Upper lobe of left lung (tissue), 6 donors: Measurements from ENCODE around the gene GATAD2A. TPM values are rescaled to one million over a fixed set of nuclear protein-coding genes. Genes with fewer than 3 reads are reported as not detected.

ENCODE experiments used
- ATAC-seq, 2 donors: fragments of 200-7000 bp; cut with Tn5 transposase; one replicate each; pipeline ENCODE4 v1.9.1; 2022; ENCODE audit warnings: mild to moderate bottlenecking in 2 of 2, moderate library complexity in 2 of 2; ENCODE audit not compliant: low FRiP score in 2 of 2
- DNase-seq, 2 donors: peaks; one replicate each; pipeline ENCODE4 v3.0.0-alpha.2; 2019 to 2020
- H3K27ac ChIP-seq, 4 donors: fragments of 200-600 bp; sonication (generic); one replicate each; pipeline ENCODE4 v1.5.1; 2016 to 2019
- H3K27me3 ChIP-seq, 4 donors: fragments of 200-600 bp; sonication (generic); one replicate each; pipeline ENCODE4 v1.5.1; 2017 to 2019
- H3K36me3 ChIP-seq, 4 donors: fragments of 200-600 bp; sonication (generic); one replicate each; pipeline ENCODE4 v1.5.1; 2016 to 2019
- H3K4me1 ChIP-seq, 4 donors: fragments of 200-600 bp; sonication (generic); one replicate each; pipeline ENCODE4 v1.5.1; 2018 to 2019
- H3K4me3 ChIP-seq, 4 donors: fragments of 200-600 bp; sonication (generic); one replicate each; pipeline ENCODE4 v1.5.1; 2017 to 2019; ENCODE audit warnings: mild to moderate bottlenecking in 2 of 4, moderate library complexity in 1 of 4
- H3K9me3 ChIP-seq, 4 donors: fragments of 200-600 bp; sonication (generic); one replicate each; pipeline ENCODE4 v1.5.1; 2018 to 2019
- EP300 ChIP-seq, 4 donors: sonication (generic); formaldehyde crosslinking; IDR thresholded peaks; one replicate each; pipeline ENCODE4 v1.5.1; 2017; ENCODE audit warnings: antibody characterized with exemption in 4 of 4, control low read depth in 2 of 4
- POLR2A ChIP-seq, 4 donors: fragments of 450-650 bp; IDR thresholded peaks; one replicate each; pipeline ENCODE4 v1.5.1; 2016 to 2017; ENCODE audit warnings: antibody characterized with exemption in 4 of 4, mild to moderate bottlenecking in 2 of 4
- POLR2AphosphoS5 ChIP-seq, 2 donors: sonication (generic); formaldehyde crosslinking; IDR thresholded peaks; one replicate each; pipeline ENCODE4 v1.5.1; 2017; ENCODE audit warnings: antibody characterized with exemption in 2 of 2
- WGBS, 2 donors: methylation state at CpG; one replicate each; pipeline ENCODE4 v1.1.5; 2017 to 2018; 5-methylcytosine and 5-hydroxymethylcytosine counted together
- total RNA-seq, 6 donors: library from RNA; depleted of rRNA in 4 of 6; stranded (reverse); fragments of >200 nt in 4 of 6; gene quantifications; one replicate each; pipeline versions ENCODE4 v1.1.0 to v1.2.1, GENCODE V29; 2016 to 2021
- TF ChIP-seq, protein P1 (sequence below), 6 experiments: fragments of 450-650 bp in 4 of 6; fragments of 200-600 bp in 2 of 6; sonication (generic) in 2 of 6; IDR thresholded peaks; one replicate each; pipeline ENCODE4 v1.5.1; 2016 to 2019; ENCODE audit warnings: antibody characterized with exemption in 6 of 6
- donor health status: DM: no; HTN: no; CAD: no; lungs with moderate emphysema.
- donor health status: DM: no; HTN: yes; CAD: no; lungs with severe emphysema.

GATAD2A gene
- total RNA-seq, 6 donors from 2014 or later: 60.8 to 182 (median 88.0) TPM

GRCh38 chr19:19514881-19515641, 109.6 kb downstream of the GATAD2A start, which contains the start of gene TSSK6:
Gene TSSK6, minus strand, starts transcription at chr19:19515548. Its CDS starts 121 bp downstream, at chr19:19515427.
- DNase-seq (peak in 1 of 2 donors; percentile 86), ATAC-seq (no peak)
- Histone ChIP-seq H3K4me3 (peak within 1 kb of the TSS; percentile 66 to 86 (median 78)), H3K9me3 (no peaks in the 10 kb centered on the region), H3K4me1 (peaks cover 12 to 43% (median 21%) of the 10 kb centered on the region in 4 donors), H3K36me3 (peaks cover 0 to 10% (median 7%) of the 10 kb centered on the region in 4 donors), H3K27ac (peak within 1 kb of the TSS; percentile 83 to 90 (median 88)), H3K27me3 (no peaks in the 10 kb centered on the region)
- no peak for TF ChIP-seq POLR2AphosphoS5 (IDR thresholded peaks at IDR 0.05)
- TF ChIP-seq POLR2A (IDR thresholded peaks at IDR 0.05): no peak
- no peak for TF ChIP-seq EP300 (IDR thresholded peaks at IDR 0.05)
- TF ChIP-seq, protein P1, sequence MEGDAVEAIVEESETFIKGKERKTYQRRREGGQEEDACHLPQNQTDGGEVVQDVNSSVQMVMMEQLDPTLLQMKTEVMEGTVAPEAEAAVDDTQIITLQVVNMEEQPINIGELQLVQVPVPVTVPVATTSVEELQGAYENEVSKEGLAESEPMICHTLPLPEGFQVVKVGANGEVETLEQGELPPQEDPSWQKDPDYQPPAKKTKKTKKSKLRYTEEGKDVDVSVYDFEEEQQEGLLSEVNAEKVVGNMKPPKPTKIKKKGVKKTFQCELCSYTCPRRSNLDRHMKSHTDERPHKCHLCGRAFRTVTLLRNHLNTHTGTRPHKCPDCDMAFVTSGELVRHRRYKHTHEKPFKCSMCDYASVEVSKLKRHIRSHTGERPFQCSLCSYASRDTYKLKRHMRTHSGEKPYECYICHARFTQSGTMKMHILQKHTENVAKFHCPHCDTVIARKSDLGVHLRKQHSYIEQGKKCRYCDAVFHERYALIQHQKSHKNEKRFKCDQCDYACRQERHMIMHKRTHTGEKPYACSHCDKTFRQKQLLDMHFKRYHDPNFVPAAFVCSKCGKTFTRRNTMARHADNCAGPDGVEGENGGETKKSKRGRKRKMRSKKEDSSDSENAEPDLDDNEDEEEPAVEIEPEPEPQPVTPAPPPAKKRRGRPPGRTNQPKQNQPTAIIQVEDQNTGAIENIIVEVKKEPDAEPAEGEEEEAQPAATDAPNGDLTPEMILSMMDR (IDR thresholded peaks at IDR 0.05): no peak
- 87 to 89% methylated on average over 55 to 72 of the region's 74 CpGs for WGBS, 2 donors

GRCh38 chr19:19515642-19516519, 110.4 kb downstream of the GATAD2A start, which contains the start of gene NDUFA13:
Gene NDUFA13, plus strand, starts transcription at chr19:19516225. Its CDS starts 14 bp downstream, at chr19:19516239.
- no peaks in the 10 kb centered on the region for H3K27me3 ChIP-seq
- no peaks in the 10 kb centered on the region for H3K9me3 ChIP-seq
- DNase-seq: peak; percentile 90 to 92
- H3K4me3 ChIP-seq: peak within 1 kb of the TSS; percentile 66 to 86 (median 78)
- H3K36me3 ChIP-seq: peaks cover 0 to 17% (median 10%) of the 10 kb centered on the region in 4 donors
- ATAC-seq: peak; percentile 94 to 98
- 9 to 17% methylated on average over 17 to 35 of the region's 61 CpGs for WGBS, 2 donors
- peaks cover 12 to 43% (median 21%) of the 10 kb centered on the region in 4 donors for H3K4me1 ChIP-seq
- peak within 1 kb of the TSS; percentile 83 to 90 (median 88) for H3K27ac ChIP-seq
- TF ChIP-seq EP300 (IDR thresholded peaks at IDR 0.05) (peak in 1 of 4 donors; percentile 99), POLR2AphosphoS5 (IDR thresholded peaks at IDR 0.05) (peak; percentile 100), POLR2A (IDR thresholded peaks at IDR 0.05) (peak in 3 of 4 donors; percentile 46 to 87 (median 64))
- TF ChIP-seq, protein P1 (IDR thresholded peaks at IDR 0.05): peak in 2 of 6 experiments; percentile 5 to 24

DNA sequence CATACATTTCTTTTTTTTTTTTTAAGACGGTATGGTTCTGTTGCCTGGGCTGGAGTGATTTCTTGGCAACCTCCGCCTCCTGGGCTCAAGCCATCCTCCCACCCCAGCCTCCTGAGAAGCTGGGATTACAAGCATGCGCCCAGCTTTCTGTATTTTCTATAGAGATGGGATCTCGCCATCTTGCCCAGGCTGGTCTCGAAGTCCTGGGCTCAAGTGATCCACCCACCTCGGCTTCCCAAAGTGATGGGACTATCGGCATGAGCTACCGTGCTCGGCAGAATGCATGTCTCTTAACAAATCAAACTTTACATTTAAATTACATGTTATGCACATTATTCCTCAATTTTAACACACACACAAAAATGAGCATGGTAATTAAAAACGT, 111.8 kb downstream of the GATAD2A start:
- ATAC-seq (no peak), DNase-seq (no peak)
- TF ChIP-seq, protein P1 (IDR thresholded peaks at IDR 0.05): no peak
- TF ChIP-seq POLR2A (IDR thresholded peaks at IDR 0.05) (no peak), EP300 (IDR thresholded peaks at IDR 0.05) (no peak), POLR2AphosphoS5 (IDR thresholded peaks at IDR 0.05) (no peak)
- H3K27me3 ChIP-seq: no peaks in the 10 kb centered on the region
- 88 to 93% methylated on average over 10 of the region's 10 CpGs for WGBS, 2 donors
- H3K36me3 ChIP-seq: peaks cover 0 to 17% (median 10%) of the 10 kb centered on the region in 4 donors
- no peak overlapping the region for H3K27ac ChIP-seq
- H3K4me1 ChIP-seq: peaks cover 12 to 43% (median 21%) of the 10 kb centered on the region in 4 donors
- no peaks in the 10 kb centered on the region for H3K9me3 ChIP-seq
- peak overlapping the region in 1 of 4 donors; percentile 86 for H3K4me3 ChIP-seq

GRCh38 chr19:19520989-19521388, 115.5 kb downstream of the GATAD2A start:
- DNase-seq (no peak), ATAC-seq (no peak)
- Histone ChIP-seq H3K4me3 (no peak overlapping the region), H3K4me1 (peaks cover 12 to 28% (median 14%) of the 10 kb centered on the region in 4 donors), H3K9me3 (no peaks in the 10 kb centered on the region), H3K27me3 (no peaks in the 10 kb centered on the region), H3K27ac (no peak overlapping the region), H3K36me3 (peaks cover 0 to 25% (median 15%) of the 10 kb centered on the region in 4 donors)
- TF ChIP-seq POLR2AphosphoS5 (IDR thresholded peaks at IDR 0.05) (no peak), POLR2A (IDR thresholded peaks at IDR 0.05) (no peak), EP300 (IDR thresholded peaks at IDR 0.05) (no peak)
- TF ChIP-seq, protein P1 (IDR thresholded peaks at IDR 0.05): no peak
- WGBS, 2 donors: 86 to 87% methylated on average over 6 of the region's 6 CpGs
